Body of pancreas (tissue), 4 donors: ENCODE results near the gene ARF1.

Source experiments
- POLR2A ChIP-seq, 3 donors: fragments of 450-650 bp; IDR thresholded peaks; one replicate each; pipeline ENCODE4 v1.6.1; 2016; ENCODE audit warnings: antibody characterized with exemption in 3 of 3, mild to moderate bottlenecking in 2 of 3
- TF ChIP-seq, protein P1 (sequence below), 7 experiments: fragments of 450-650 bp in 4 of 7; fragments of 200-600 bp in 3 of 7; sonication (generic) in 3 of 7; IDR thresholded peaks; one replicate each; pipeline ENCODE4 v1.5.1; 2016 to 2019; ENCODE audit warnings: antibody characterized with exemption in 7 of 7

GRCh38 chr1:228131766-228132165 lies 49.3 kb downstream of the ARF1 start:
- TF ChIP-seq, protein P1, sequence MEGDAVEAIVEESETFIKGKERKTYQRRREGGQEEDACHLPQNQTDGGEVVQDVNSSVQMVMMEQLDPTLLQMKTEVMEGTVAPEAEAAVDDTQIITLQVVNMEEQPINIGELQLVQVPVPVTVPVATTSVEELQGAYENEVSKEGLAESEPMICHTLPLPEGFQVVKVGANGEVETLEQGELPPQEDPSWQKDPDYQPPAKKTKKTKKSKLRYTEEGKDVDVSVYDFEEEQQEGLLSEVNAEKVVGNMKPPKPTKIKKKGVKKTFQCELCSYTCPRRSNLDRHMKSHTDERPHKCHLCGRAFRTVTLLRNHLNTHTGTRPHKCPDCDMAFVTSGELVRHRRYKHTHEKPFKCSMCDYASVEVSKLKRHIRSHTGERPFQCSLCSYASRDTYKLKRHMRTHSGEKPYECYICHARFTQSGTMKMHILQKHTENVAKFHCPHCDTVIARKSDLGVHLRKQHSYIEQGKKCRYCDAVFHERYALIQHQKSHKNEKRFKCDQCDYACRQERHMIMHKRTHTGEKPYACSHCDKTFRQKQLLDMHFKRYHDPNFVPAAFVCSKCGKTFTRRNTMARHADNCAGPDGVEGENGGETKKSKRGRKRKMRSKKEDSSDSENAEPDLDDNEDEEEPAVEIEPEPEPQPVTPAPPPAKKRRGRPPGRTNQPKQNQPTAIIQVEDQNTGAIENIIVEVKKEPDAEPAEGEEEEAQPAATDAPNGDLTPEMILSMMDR (IDR thresholded peaks at IDR 0.05) = no peak
- no peak for TF ChIP-seq POLR2A (IDR thresholded peaks at IDR 0.05)
